Suprapubic skin (tissue), 4 donors: ENCODE results near the gene DHX58. TPM values are rescaled to one million over a fixed set of nuclear protein-coding genes. Genes with fewer than 3 reads are reported as not detected.

Experiments used
- DNase-seq, 2 donors: peaks; one replicate each; pipeline ENCODE4 v3.0.0-alpha.2; 2019; ENCODE audit warnings: low spot score in 2 of 2
- H3K27ac ChIP-seq: fragments of 200-600 bp; sonication (generic); one replicate; pipeline ENCODE4 v1.5.1; 2019
- H3K27me3 ChIP-seq: fragments of 200-600 bp; sonication (generic); one replicate; pipeline ENCODE4 v1.5.1; 2019
- H3K36me3 ChIP-seq: fragments of 200-600 bp; sonication (generic); one replicate; pipeline ENCODE4 v1.5.1; 2019
- H3K4me1 ChIP-seq: fragments of 200-600 bp; sonication (generic); one replicate; pipeline ENCODE4 v1.5.1; 2019
- H3K4me3 ChIP-seq: fragments of 200-600 bp; sonication (generic); one replicate; pipeline ENCODE4 v1.5.1; 2019; ENCODE audit warnings: mild to moderate bottlenecking
- H3K9me3 ChIP-seq: fragments of 200-600 bp; sonication (generic); one replicate; pipeline ENCODE4 v1.5.1; 2019
- CTCF ChIP-seq, 2 donors: fragments of 200-600 bp in 1 of 2; fragments of 450-650 bp in 1 of 2; sonication (generic) in 1 of 2; IDR thresholded peaks; one replicate each; pipeline ENCODE4 v1.5.1; 2016 to 2019; ENCODE audit warnings: antibody characterized with exemption in 2 of 2, mild to moderate bottlenecking in 1 of 2, moderate library complexity in 1 of 2
- EP300 ChIP-seq: sonication (generic); formaldehyde crosslinking; IDR thresholded peaks from one replicate; pipeline ENCODE4 v1.6.1; 2017; ENCODE audit warnings: antibody characterized with exemption
- POLR2A ChIP-seq, 2 donors: fragments of 450-650 bp; IDR thresholded peaks; one replicate each; pipeline ENCODE4 v1.6.1; 2017; ENCODE audit warnings: antibody characterized with exemption in 2 of 2, mild to moderate bottlenecking in 2 of 2, moderate library complexity in 2 of 2
- POLR2AphosphoS5 ChIP-seq, 3 donors: sonication (generic); formaldehyde crosslinking; IDR thresholded peaks; one replicate each; pipeline ENCODE4 v1.6.1; 2017; ENCODE audit warnings: antibody characterized with exemption in 3 of 3
- WGBS: methylation state at CpG from one replicate; pipeline ENCODE4 v1.1.5; 2018; 5-methylcytosine and 5-hydroxymethylcytosine counted together
- total RNA-seq, 4 donors: library from RNA; depleted of rRNA; stranded (reverse); fragments of >200 nt; gene quantifications; one replicate each; pipeline ENCODE4 v1.1.0, GENCODE V29; 2016

DHX58 gene
- total RNA-seq, 4 donors from 2014 or later: 8.2 to 14.2 (median 11.9) TPM

- no peak overlapping the region for H3K4me3 ChIP-seq
- WGBS: 6% methylated on average over 10 of the region's 12 CpGs
- peaks cover 14% of the 10 kb centered on the region for H3K27me3 ChIP-seq
- DNase-seq: peak in 1 of 2 donors; percentile 78
- no peak overlapping the region for H3K27ac ChIP-seq
- no peak for TF ChIP-seq POLR2AphosphoS5 (IDR thresholded peaks at IDR 0.05)
- TF ChIP-seq CTCF (IDR thresholded peaks at IDR 0.05): peak; percentile 83 to 94
- no peaks in the 10 kb centered on the region for H3K36me3 ChIP-seq
- peaks cover 13% of the 10 kb centered on the region for H3K4me1 ChIP-seq
- H3K9me3 ChIP-seq: no peaks in the 10 kb centered on the region
Observed at GRCh38 chr17:42067371-42068091, 45.0 kb downstream of the DHX58 start.

GRCh38 chr17:42065201-42065600, 47.3 kb downstream of the DHX58 start:
- H3K4me1 ChIP-seq: peaks cover 6% of the 10 kb centered on the region
- H3K4me3 ChIP-seq: no peak overlapping the region
- no peak for TF ChIP-seq POLR2AphosphoS5 (IDR thresholded peaks at IDR 0.05)
- no peak for TF ChIP-seq EP300
- TF ChIP-seq CTCF (IDR thresholded peaks at IDR 0.05): no peak
- no peak for TF ChIP-seq POLR2A (IDR thresholded peaks at IDR 0.05)
- no peaks in the 10 kb centered on the region for H3K9me3 ChIP-seq
- no peaks in the 10 kb centered on the region for H3K27me3 ChIP-seq
- no peak overlapping the region for H3K27ac ChIP-seq
- DNase-seq: no peak
- H3K36me3 ChIP-seq: no peaks in the 10 kb centered on the region
- 70% methylated on average over 2 of the region's 2 CpGs for WGBS

GRCh38 chr17:42062681-42063080, 49.8 kb downstream of the DHX58 start:
- no peaks in the 10 kb centered on the region for H3K9me3 ChIP-seq
- H3K4me1 ChIP-seq: peaks cover 5% of the 10 kb centered on the region
- H3K36me3 ChIP-seq: no peaks in the 10 kb centered on the region
- no peak overlapping the region for H3K4me3 ChIP-seq
- TF ChIP-seq POLR2A (IDR thresholded peaks at IDR 0.05) (no peak), POLR2AphosphoS5 (IDR thresholded peaks at IDR 0.05) (no peak), CTCF (IDR thresholded peaks at IDR 0.05) (no peak), EP300 (no peak)
- WGBS: 92% methylated on average over 11 of the region's 14 CpGs
- DNase-seq: no peak
- no peak overlapping the region for H3K27ac ChIP-seq
- no peaks in the 10 kb centered on the region for H3K27me3 ChIP-seq

- TF ChIP-seq EP300 (no peak), POLR2A (IDR thresholded peaks at IDR 0.05) (no peak), POLR2AphosphoS5 (IDR thresholded peaks at IDR 0.05) (no peak), CTCF (IDR thresholded peaks at IDR 0.05) (no peak)
- Histone ChIP-seq H3K9me3 (no peaks in the 10 kb centered on the region), H3K4me1 (no peaks in the 10 kb centered on the region), H3K4me3 (no peak overlapping the region), H3K36me3 (no peaks in the 10 kb centered on the region), H3K27ac (no peak overlapping the region), H3K27me3 (no peaks in the 10 kb centered on the region)
- 73% methylated on average over 5 of the region's 5 CpGs for whole genome bisulfite sequencing
- no peak for DNase-seq
Observed at GRCh38 chr17:42061646-42062487, 50.6 kb downstream of the DHX58 start.

- Histone ChIP-seq H3K4me3 (no peak overlapping the region), H3K36me3 (no peaks in the 10 kb centered on the region), H3K27ac (no peak overlapping the region), H3K27me3 (no peaks in the 10 kb centered on the region), H3K9me3 (no peaks in the 10 kb centered on the region), H3K4me1 (no peaks in the 10 kb centered on the region)
- WGBS: 88% methylated on average over 4 of the region's 4 CpGs
- no peak for DNase-seq
- TF ChIP-seq CTCF (IDR thresholded peaks at IDR 0.05) (no peak), POLR2AphosphoS5 (IDR thresholded peaks at IDR 0.05) (no peak), POLR2A (IDR thresholded peaks at IDR 0.05) (no peak), EP300 (no peak)
Observed at GRCh38 chr17:42060231-42060630, 52.3 kb downstream of the DHX58 start.
